Measurements from ENCODE around the gene FHDC1.
A peak's percentile ranks its signal among the peaks of the same experiment; 100 is the strongest.

The FHDC1 gene

GRCh38 chr4:152957437-152958171, 21.5 kb downstream of the FHDC1 start:
- DNase-seq (ENCODE audit: low spot score), result no peak

GRCh38 chr4:152959080-152959479, 23.0 kb downstream of the FHDC1 start:
- no peak for DNase-seq (ENCODE audit: low spot score)

- DNase-seq (ENCODE audit: low spot score), result no peak
Measured at GRCh38 chr4:152960082-152960481, 24.0 kb downstream of the FHDC1 start.

GRCh38 chr4:152961014-152961772, 25.1 kb downstream of the FHDC1 start:
- DNase-seq (ENCODE audit: low spot score), result no peak

GRCh38 chr4:152961773-152962115, 25.6 kb downstream of the FHDC1 start:
- DNase-seq (ENCODE audit: low spot score), result no peak

- no peak for DNase-seq (ENCODE audit: low spot score)
Measured at GRCh38 chr4:152962150-152962549, 26.0 kb downstream of the FHDC1 start.

GRCh38 chr4:152964335-152964734, 28.2 kb downstream of the FHDC1 start:
- DNase-seq (ENCODE audit: low spot score), result no peak

- no peak for DNase-seq (ENCODE audit: low spot score)
Measured at GRCh38 chr4:152965611-152966010, 29.5 kb downstream of the FHDC1 start.

- DNase-seq (ENCODE audit: low spot score), result no peak
Measured at GRCh38 chr4:152967907-152968306, 31.8 kb downstream of the FHDC1 start.

- DNase-seq (ENCODE audit: low spot score), result no peak
Measured at GRCh38 chr4:152968806-152969394, 32.8 kb downstream of the FHDC1 start.

GRCh38 chr4:152970102-152970820, 34.1 kb downstream of the FHDC1 start:
- no peak for DNase-seq (ENCODE audit: low spot score)

GRCh38 chr4:152971053-152971452, 34.9 kb downstream of the FHDC1 start:
- DNase-seq (ENCODE audit: low spot score), result no peak

- DNase-seq (ENCODE audit: low spot score), result peak; percentile 59
Measured at GRCh38 chr4:152972821-152973628, 36.9 kb downstream of the FHDC1 start.

GRCh38 chr4:152973629-152974467, 37.7 kb downstream of the FHDC1 start:
- no peak for DNase-seq (ENCODE audit: low spot score)

GRCh38 chr4:152974468-152975379, 38.6 kb downstream of the FHDC1 start:
- no peak for DNase-seq (ENCODE audit: low spot score)

GRCh38 chr4:152975380-152976211, 39.5 kb downstream of the FHDC1 start:
- no peak for DNase-seq (ENCODE audit: low spot score)

- DNase-seq (ENCODE audit: low spot score), result no peak
Measured at GRCh38 chr4:152976212-152976761, 40.2 kb downstream of the FHDC1 start.

GRCh38 chr4:152979731-152980330, 43.7 kb downstream of the FHDC1 start:
- DNase-seq (ENCODE audit: low spot score), result no peak
